ENCODE results near the gene FAM237A. TPM values are rescaled to one million over a fixed set of nuclear protein-coding genes. Genes with fewer than 3 reads are reported as not detected.

FAM237A gene
- total and polyA plus RNA-seq, 9 of the 15 experiments (the other 6 are each of a cell fraction or from before 2014, with no cell fraction given) = not detected

DNA sequence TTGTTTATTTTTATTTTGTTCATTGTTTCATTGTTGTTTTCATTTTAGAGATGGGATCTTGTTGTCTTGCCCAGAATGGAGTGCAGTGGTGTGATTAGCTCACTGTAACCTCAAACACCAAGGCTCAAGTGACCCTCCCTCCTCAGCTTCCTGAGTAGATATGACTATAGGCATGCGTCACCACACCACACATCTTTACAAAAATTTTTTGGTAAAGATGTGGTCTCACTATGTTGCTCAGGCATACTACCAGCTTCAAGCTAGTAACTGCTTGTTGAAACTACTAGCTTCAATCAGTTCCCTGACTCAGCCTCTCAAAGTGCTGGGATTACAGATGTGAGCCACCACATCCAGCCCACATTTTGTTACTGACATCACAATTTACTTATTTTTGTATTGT lies 14.8 kb downstream of the FAM237A start:
- no peaks in the 10 kb centered on the region for H3K4me1 ChIP-seq (replicated peaks in 1 of 2; ENCODE audit: control insufficient read depth in 2 of 2, insufficient read depth in 2 of 2, low read length in 2 of 2)
- ChIA-PET POLR2A (no interaction called here), CTCF (ENCODE audit: low intra/inter-chr PET ratio) (no interaction called here)
- no peak overlapping the region for H3K4me2 ChIP-seq (ENCODE audit: insufficient read depth, low read length)
- no peaks in the 10 kb centered on the region for H3K9me3 ChIP-seq (replicated peaks; ENCODE audit: control insufficient read depth, insufficient read depth, low read depth, low read length)
- FAIRE-seq = no peak
- H3K4me3 ChIP-seq = no peak overlapping the region
- TF ChIP-seq, protein P1, sequence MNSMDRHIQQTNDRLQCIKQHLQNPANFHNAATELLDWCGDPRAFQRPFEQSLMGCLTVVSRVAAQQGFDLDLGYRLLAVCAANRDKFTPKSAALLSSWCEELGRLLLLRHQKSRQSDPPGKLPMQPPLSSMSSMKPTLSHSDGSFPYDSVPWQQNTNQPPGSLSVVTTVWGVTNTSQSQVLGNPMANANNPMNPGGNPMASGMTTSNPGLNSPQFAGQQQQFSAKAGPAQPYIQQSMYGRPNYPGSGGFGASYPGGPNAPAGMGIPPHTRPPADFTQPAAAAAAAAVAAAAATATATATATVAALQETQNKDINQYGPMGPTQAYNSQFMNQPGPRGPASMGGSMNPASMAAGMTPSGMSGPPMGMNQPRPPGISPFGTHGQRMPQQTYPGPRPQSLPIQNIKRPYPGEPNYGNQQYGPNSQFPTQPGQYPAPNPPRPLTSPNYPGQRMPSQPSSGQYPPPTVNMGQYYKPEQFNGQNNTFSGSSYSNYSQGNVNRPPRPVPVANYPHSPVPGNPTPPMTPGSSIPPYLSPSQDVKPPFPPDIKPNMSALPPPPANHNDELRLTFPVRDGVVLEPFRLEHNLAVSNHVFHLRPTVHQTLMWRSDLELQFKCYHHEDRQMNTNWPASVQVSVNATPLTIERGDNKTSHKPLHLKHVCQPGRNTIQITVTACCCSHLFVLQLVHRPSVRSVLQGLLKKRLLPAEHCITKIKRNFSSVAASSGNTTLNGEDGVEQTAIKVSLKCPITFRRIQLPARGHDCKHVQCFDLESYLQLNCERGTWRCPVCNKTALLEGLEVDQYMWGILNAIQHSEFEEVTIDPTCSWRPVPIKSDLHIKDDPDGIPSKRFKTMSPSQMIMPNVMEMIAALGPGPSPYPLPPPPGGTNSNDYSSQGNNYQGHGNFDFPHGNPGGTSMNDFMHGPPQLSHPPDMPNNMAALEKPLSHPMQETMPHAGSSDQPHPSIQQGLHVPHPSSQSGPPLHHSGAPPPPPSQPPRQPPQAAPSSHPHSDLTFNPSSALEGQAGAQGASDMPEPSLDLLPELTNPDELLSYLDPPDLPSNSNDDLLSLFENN (IDR thresholded peaks at IDR 0.05; ENCODE audit: low read depth in 2 of 2, low read length in 2 of 2) = no peak
- TF ChIP-seq MAZ (CRISPR knock-in tag; conservative IDR thresholded peaks at IDR 0.05 in 1 of 2, IDR thresholded peaks at IDR 0.05 in 1 of 2) (no peak), ZNF316 (IDR thresholded peaks at IDR 0.05) (no peak), POLR2H (tag; IDR thresholded peaks at IDR 0.05; ENCODE audit: low read depth) (no peak), ZNF197 (CRISPR knock-in tag; IDR thresholded peaks at IDR 0.05; ENCODE audit: low read depth) (no peak)
- TF ChIP-seq, protein P2, sequence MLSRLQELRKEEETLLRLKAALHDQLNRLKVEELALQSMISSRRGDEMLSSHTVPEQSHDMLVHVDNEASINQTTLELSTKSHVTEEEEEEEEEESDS (CRISPR knock-in tag; IDR thresholded peaks at IDR 0.05) = no peak
- TF ChIP-seq, protein P3, sequence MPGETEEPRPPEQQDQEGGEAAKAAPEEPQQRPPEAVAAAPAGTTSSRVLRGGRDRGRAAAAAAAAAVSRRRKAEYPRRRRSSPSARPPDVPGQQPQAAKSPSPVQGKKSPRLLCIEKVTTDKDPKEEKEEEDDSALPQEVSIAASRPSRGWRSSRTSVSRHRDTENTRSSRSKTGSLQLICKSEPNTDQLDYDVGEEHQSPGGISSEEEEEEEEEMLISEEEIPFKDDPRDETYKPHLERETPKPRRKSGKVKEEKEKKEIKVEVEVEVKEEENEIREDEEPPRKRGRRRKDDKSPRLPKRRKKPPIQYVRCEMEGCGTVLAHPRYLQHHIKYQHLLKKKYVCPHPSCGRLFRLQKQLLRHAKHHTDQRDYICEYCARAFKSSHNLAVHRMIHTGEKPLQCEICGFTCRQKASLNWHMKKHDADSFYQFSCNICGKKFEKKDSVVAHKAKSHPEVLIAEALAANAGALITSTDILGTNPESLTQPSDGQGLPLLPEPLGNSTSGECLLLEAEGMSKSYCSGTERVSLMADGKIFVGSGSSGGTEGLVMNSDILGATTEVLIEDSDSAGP (CRISPR knock-in tag; IDR thresholded peaks at IDR 0.05) = no peak
- TF ChIP-seq, protein P4, sequence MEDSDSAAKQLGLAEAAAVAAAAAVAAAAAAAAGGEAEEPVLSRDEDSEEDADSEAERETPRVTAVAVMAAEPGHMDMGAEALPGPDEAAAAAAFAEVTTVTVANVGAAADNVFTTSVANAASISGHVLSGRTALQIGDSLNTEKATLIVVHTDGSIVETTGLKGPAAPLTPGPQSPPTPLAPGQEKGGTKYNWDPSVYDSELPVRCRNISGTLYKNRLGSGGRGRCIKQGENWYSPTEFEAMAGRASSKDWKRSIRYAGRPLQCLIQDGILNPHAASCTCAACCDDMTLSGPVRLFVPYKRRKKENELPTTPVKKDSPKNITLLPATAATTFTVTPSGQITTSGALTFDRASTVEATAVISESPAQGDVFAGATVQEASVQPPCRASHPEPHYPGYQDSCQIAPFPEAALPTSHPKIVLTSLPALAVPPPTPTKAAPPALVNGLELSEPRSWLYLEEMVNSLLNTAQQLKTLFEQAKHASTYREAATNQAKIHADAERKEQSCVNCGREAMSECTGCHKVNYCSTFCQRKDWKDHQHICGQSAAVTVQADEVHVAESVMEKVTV (CRISPR knock-in tag; IDR thresholded peaks at IDR 0.05) = no peak
- 0% methylated on average over 1 of the region's 1 CpG for WGBS (ENCODE audit: insufficient coverage, low coverage, missing lambda C conversion rate)
- no peak overlapping the region for H3K27ac ChIP-seq (ENCODE audit: extremely low read depth, low read depth, low read length)
- H3K36me3 ChIP-seq (ENCODE audit: control insufficient read depth, insufficient read depth, low read length) = no peaks in the 10 kb centered on the region
- H3K27me3 ChIP-seq (ENCODE audit: control insufficient read depth in 2 of 2, insufficient read depth in 2 of 2, low read length in 2 of 2) = no peaks in the 10 kb centered on the region; a peak in 1 of 5 replicates
- no peaks in the 10 kb centered on the region for H4K20me1 ChIP-seq (replicated peaks; ENCODE audit: control insufficient read depth, insufficient read depth, low read length)
- BruUV-seq (replicated peaks) = no TSS peak
- intact Hi-C loops (cut with micrococcal nuclease) (no loop called here), in situ Hi-C loops (cut with MboI) (no loop called here)
- no peaks in the 10 kb centered on the region for H3K9me1 ChIP-seq (ENCODE audit: control insufficient read depth, insufficient read depth, low read length)
- DNase-seq (ENCODE audit: extremely low read depth in 1 of 4, low spot score in 3 of 4) = no peak
- no peak for ATAC-seq
- no peak overlapping the region for H3K9ac ChIP-seq (ENCODE audit: insufficient read depth in 1 of 2, low read depth in 2 of 2, low read length in 2 of 2)
- H2AFZ ChIP-seq (ENCODE audit: low read depth, low read length) = no peak overlapping the region
- no peaks in the 10 kb centered on the region for H3K79me2 ChIP-seq (ENCODE audit: control insufficient read depth, insufficient read depth, low read length)
